Lower leg skin (tissue), 3 donors: ENCODE measurements around the gene UGT1A9.

Experiments
- POLR2A ChIP-seq, 2 donors: fragments of 450-650 bp; IDR thresholded peaks; one replicate each; pipeline ENCODE4 v1.6.1; 2016 to 2017; ENCODE audit warnings: antibody characterized with exemption in 2 of 2, mild to moderate bottlenecking in 1 of 2, moderate library complexity in 1 of 2
- TF ChIP-seq, protein P1 (sequence below), 3 donors: fragments of 450-650 bp; IDR thresholded peaks; one replicate each; pipeline ENCODE4 v1.5.1; 2016; ENCODE audit warnings: antibody characterized with exemption in 3 of 3, mild to moderate bottlenecking in 3 of 3, moderate library complexity in 2 of 3

DNA sequence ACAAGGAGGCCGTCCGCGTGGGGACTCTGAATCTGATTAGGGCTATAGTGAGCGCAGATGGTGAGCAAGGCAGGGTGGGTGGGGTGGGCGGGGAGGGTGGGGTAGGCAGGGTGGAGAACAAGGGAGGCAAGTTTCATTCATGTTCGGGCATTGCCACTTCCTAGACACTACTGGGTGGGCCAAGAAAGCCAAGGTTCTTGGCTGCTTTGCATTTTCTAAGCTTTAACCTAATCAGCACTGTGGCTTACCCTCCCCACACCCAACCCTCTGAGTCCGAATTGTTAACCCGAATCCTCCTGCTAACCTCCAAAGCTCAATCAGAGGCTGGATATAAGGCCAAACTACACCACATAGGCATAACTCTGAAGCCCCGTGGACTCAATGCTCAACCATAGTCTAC is 124.6 kb downstream of the UGT1A9 start:
- no peak for TF ChIP-seq POLR2A (IDR thresholded peaks at IDR 0.05)
- TF ChIP-seq, protein P1, sequence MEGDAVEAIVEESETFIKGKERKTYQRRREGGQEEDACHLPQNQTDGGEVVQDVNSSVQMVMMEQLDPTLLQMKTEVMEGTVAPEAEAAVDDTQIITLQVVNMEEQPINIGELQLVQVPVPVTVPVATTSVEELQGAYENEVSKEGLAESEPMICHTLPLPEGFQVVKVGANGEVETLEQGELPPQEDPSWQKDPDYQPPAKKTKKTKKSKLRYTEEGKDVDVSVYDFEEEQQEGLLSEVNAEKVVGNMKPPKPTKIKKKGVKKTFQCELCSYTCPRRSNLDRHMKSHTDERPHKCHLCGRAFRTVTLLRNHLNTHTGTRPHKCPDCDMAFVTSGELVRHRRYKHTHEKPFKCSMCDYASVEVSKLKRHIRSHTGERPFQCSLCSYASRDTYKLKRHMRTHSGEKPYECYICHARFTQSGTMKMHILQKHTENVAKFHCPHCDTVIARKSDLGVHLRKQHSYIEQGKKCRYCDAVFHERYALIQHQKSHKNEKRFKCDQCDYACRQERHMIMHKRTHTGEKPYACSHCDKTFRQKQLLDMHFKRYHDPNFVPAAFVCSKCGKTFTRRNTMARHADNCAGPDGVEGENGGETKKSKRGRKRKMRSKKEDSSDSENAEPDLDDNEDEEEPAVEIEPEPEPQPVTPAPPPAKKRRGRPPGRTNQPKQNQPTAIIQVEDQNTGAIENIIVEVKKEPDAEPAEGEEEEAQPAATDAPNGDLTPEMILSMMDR (IDR thresholded peaks at IDR 0.05) = no peak
